Tibial nerve (tissue), 4 donors: ENCODE measurements around the gene STAT5B. TPM values are rescaled to one million over a fixed set of nuclear protein-coding genes. Genes with fewer than 3 reads are reported as not detected.

Experiments
- DNase-seq, 2 donors: peaks; one replicate each; pipeline ENCODE4 v3.0.0-alpha.2; 2019; ENCODE audit warnings: low spot score in 2 of 2
- H3K27ac ChIP-seq, 4 donors: fragments of 200-600 bp; sonication (generic) in 3 of 4; one replicate each; pipeline ENCODE4 v1.5.1; 2017 to 2019; ENCODE audit warnings: mild to moderate bottlenecking in 1 of 4
- H3K27me3 ChIP-seq, 2 donors: fragments of 200-600 bp; sonication (generic) in 1 of 2; one replicate each; pipeline versions ENCODE4 v1.5.1 to v1.6.0; 2017 to 2019
- H3K36me3 ChIP-seq, 3 donors: fragments of 200-600 bp; sonication (generic); one replicate each; pipeline ENCODE4 v1.5.1; 2018 to 2019
- H3K4me1 ChIP-seq, 4 donors: fragments of 200-600 bp; sonication (generic) in 3 of 4; one replicate each; pipeline ENCODE4 v1.5.1; 2017 to 2019
- H3K4me3 ChIP-seq, 4 donors: fragments of 200-600 bp; sonication (generic) in 3 of 4; one replicate each; pipeline ENCODE4 v1.5.1; 2017 to 2019; ENCODE audit warnings: mild to moderate bottlenecking in 1 of 4, moderate library complexity in 1 of 4
- H3K9me3 ChIP-seq, 4 donors: fragments of 200-600 bp; sonication (generic) in 3 of 4; one replicate each; pipeline ENCODE4 v1.5.1; 2017 to 2019
- EP300 ChIP-seq, 2 donors: sonication (generic); formaldehyde crosslinking; IDR thresholded peaks; one replicate each; pipeline ENCODE4 v1.6.1; 2017; ENCODE audit warnings: antibody characterized with exemption in 2 of 2, mild to moderate bottlenecking in 1 of 2
- POLR2A ChIP-seq, 2 donors: fragments of 450-650 bp; IDR thresholded peaks; one replicate each; pipeline ENCODE4 v1.6.1; 2017; ENCODE audit warnings: antibody characterized with exemption in 2 of 2, mild to moderate bottlenecking in 2 of 2, moderate library complexity in 2 of 2
- WGBS, 2 donors: methylation state at CpG; one replicate each; pipeline ENCODE4 v1.1.5; 2018; 5-methylcytosine and 5-hydroxymethylcytosine counted together
- total RNA-seq, 4 donors: library from RNA; depleted of rRNA; stranded (reverse); fragments of >200 nt; gene quantifications; one replicate each; pipeline ENCODE4 v1.1.0, GENCODE V29; 2016
- TF ChIP-seq, protein P1 (sequence below), 5 experiments: fragments of 200-600 bp in 3 of 5; fragments of 450-650 bp in 2 of 5; sonication (generic) in 3 of 5; IDR thresholded peaks; one replicate each; pipeline ENCODE4 v1.5.1; 2016 to 2019; ENCODE audit warnings: antibody characterized with exemption in 5 of 5, mild to moderate bottlenecking in 3 of 5, moderate library complexity in 2 of 5

STAT5B gene
- total RNA-seq, 4 donors from 2014 or later = 96.8 to 117 (median 104) TPM

DNA sequence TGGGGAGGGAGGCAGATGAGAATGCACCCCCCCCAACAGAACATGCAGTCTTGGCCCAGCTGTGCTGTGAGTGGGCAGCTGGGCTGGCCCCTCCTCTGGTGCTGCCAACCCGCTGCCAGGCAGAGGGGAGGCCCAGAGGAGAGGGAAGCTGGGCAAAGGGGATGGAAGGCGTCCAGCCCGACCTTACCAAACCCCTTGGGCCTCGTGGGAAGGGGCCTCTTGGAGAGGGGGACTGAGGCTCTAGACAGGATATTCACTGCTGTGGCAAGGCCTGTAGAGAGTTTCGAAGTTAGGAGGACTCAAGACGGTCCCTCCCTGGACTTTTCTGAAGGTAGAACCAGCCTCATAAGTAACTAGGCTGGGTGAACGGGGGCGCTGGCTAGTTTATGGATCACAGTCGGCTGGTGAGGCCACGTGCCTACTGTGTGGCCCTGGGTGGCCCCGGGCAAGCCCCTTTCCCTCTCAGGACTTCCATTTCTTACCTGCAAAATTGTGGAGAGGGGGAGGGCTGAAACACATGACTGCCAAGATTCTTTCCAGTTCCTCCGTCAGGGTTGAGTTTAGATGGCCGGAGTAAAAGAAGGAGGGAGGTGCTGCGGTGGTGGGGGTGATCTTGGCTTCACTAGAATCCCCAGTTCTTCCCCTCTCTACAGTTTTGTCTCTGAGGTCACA, 11.2 kb upstream of the STAT5B start:
- Histone ChIP-seq H3K9me3 (no peaks in the 10 kb centered on the region), H3K27me3 (no peaks in the 10 kb centered on the region), H3K27ac (peak overlapping the region; percentile 90 to 97 (median 94)), H3K4me3 (peak overlapping the region; percentile 58 to 74 (median 68)), H3K4me1 (peaks cover 0 to 70% (median 18%) of the 10 kb centered on the region in 4 donors), H3K36me3 (peaks cover 0 to 23% (median 0%) of the 10 kb centered on the region in 3 donors)
- WGBS, 2 donors = 3 to 9% methylated on average over 14 of the region's 14 CpGs
- peak in 1 of 2 donors; percentile 54 for DNase-seq
- TF ChIP-seq POLR2A (IDR thresholded peaks at IDR 0.05) (peak; percentile 24 to 72), EP300 (IDR thresholded peaks at IDR 0.05) (peak; percentile 10 to 82)
- TF ChIP-seq, protein P1, sequence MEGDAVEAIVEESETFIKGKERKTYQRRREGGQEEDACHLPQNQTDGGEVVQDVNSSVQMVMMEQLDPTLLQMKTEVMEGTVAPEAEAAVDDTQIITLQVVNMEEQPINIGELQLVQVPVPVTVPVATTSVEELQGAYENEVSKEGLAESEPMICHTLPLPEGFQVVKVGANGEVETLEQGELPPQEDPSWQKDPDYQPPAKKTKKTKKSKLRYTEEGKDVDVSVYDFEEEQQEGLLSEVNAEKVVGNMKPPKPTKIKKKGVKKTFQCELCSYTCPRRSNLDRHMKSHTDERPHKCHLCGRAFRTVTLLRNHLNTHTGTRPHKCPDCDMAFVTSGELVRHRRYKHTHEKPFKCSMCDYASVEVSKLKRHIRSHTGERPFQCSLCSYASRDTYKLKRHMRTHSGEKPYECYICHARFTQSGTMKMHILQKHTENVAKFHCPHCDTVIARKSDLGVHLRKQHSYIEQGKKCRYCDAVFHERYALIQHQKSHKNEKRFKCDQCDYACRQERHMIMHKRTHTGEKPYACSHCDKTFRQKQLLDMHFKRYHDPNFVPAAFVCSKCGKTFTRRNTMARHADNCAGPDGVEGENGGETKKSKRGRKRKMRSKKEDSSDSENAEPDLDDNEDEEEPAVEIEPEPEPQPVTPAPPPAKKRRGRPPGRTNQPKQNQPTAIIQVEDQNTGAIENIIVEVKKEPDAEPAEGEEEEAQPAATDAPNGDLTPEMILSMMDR (IDR thresholded peaks at IDR 0.05) = no peak

DNA sequence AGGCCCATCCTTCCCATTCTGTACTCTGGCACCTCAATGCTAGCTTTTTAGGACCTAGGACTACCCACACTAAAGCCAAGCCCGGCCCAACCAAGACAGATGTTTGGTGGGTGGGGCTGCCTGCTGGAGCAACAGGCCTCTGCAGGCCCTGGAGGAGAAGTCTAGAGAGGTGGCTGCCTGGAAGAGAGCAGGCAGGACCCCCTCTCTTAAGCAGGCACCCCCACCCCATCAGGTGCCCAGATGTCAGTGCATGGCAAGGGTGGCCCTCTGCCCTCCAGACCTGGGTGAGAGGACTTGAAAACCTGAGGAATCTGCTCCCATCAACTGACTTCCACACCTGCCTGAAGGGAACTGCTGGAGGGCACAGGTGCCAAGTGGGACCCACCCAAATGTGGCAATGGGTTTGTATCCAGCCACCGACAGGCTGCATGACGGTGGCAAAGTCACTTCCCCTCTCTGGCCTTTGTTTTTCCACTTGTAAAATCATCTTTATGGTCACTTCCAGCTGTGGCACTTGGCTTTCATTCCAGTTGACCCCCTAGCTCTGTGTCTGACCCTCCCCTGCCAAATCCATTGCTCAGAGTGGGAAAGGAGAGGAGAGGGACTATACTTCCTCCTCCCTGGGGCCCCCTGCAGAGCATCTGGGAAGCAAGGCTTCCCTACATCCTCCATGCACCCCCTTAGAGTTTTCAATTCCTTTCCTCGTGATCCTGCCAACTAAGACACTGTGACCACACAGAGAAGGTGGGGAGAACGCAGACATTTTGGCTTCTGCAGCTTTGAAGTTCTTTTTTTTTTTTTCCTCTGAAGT, 10.4 kb upstream of the STAT5B start:
- 17 to 20% methylated on average over 5 of the region's 5 CpGs for WGBS, 2 donors
- H3K36me3 ChIP-seq = peaks cover 0 to 15% (median 0%) of the 10 kb centered on the region in 3 donors
- no peaks in the 10 kb centered on the region for H3K9me3 ChIP-seq
- peak overlapping the region; percentile 90 to 97 (median 94) for H3K27ac ChIP-seq
- H3K4me1 ChIP-seq = peaks cover 0 to 62% (median 18%) of the 10 kb centered on the region in 4 donors
- H3K4me3 ChIP-seq = peak overlapping the region in 3 of 4 donors; percentile 58 to 72 (median 64)
- no peaks in the 10 kb centered on the region for H3K27me3 ChIP-seq
- TF ChIP-seq POLR2A (IDR thresholded peaks at IDR 0.05) (no peak), EP300 (IDR thresholded peaks at IDR 0.05) (no peak)
- TF ChIP-seq, protein P1 (IDR thresholded peaks at IDR 0.05) = no peak
- DNase-seq = peak in 1 of 2 donors; percentile 50

DNA sequence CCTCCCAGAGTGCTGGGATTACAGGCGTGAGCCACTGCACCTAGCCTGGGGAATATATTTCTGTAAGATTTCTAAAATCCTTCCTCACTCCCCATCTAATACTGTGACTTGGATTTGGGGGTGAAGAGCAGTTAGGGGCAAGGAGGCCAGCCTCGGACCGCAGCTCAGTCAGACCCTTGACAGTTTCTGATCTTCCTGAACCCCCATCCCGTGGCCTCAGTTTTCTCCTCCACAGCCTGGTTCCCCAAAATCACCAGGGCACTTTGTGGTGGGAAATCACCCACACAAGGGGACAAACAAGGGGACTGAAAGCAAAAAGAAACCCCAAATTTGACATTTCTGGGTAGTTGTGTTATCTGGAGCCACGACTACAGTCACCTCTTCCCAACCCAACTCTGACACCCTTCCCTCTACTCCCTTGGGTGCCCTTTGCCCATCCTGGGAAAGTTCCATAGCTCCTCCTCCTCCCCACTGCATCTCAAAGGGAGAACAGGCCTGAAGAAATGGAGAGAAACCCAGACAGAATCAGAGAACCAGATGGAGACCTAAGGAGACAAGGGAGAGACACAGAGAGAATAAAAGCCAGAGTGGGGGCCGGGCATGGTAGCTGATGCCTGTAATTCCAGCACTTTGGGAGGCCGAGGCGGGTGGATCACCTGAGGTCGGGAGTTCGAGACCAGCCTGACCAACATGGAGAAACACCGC, 9.3 kb upstream of the STAT5B start:
- no peak for DNase-seq
- Histone ChIP-seq H3K4me1 (peaks cover 0 to 51% (median 18%) of the 10 kb centered on the region in 4 donors), H3K36me3 (peaks cover 0 to 5% (median 0%) of the 10 kb centered on the region in 3 donors), H3K4me3 (no peak overlapping the region), H3K27me3 (no peaks in the 10 kb centered on the region), H3K9me3 (no peaks in the 10 kb centered on the region), H3K27ac (peak overlapping the region in 2 of 4 donors; percentile 97)
- TF ChIP-seq POLR2A (IDR thresholded peaks at IDR 0.05) = no peak
- TF ChIP-seq EP300 (IDR thresholded peaks at IDR 0.05) = no peak
- TF ChIP-seq, protein P1 (IDR thresholded peaks at IDR 0.05) = no peak
- 91 to 95% methylated on average over 11 of the region's 11 CpGs for WGBS, 2 donors

DNA sequence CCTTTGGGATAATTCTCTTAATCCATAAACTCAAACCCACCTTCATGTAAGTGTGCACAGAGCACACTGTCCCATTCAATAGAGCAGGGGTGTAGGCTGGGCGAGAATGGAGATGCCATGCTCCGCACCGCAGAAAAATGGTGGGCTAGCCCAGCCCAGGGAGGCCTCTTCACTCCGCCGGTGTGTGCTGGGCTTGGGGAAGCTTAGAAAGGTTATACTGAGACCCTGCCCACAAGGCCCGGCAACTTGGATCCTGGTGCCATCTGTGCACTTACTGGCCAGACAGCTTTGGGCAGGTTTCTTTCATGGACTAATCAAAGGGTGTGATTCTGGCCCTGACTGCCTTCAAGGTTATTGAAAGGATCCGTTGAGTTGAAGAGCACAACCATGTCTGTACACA, 8.4 kb upstream of the STAT5B start:
- DNase-seq = no peak
- H3K27me3 ChIP-seq = no peaks in the 10 kb centered on the region
- TF ChIP-seq, protein P1 (IDR thresholded peaks at IDR 0.05) = no peak
- TF ChIP-seq EP300 (IDR thresholded peaks at IDR 0.05) (no peak), POLR2A (IDR thresholded peaks at IDR 0.05) (no peak)
- H3K9me3 ChIP-seq = no peaks in the 10 kb centered on the region
- no peaks in the 10 kb centered on the region for H3K36me3 ChIP-seq
- H3K27ac ChIP-seq = no peak overlapping the region
- peaks cover 0 to 42% (median 18%) of the 10 kb centered on the region in 4 donors for H3K4me1 ChIP-seq
- WGBS, 2 donors = 86 to 95% methylated on average over 7 of the region's 7 CpGs
- no peak overlapping the region for H3K4me3 ChIP-seq
